Measurements from ENCODE around the gene RXFP4.
"Not testable (repeated sequence)": the region's sequence is repeated elsewhere in the genome, so short reads cannot be mapped to it uniquely, and the experiment has no call there.

Gene RXFP4

DNA sequence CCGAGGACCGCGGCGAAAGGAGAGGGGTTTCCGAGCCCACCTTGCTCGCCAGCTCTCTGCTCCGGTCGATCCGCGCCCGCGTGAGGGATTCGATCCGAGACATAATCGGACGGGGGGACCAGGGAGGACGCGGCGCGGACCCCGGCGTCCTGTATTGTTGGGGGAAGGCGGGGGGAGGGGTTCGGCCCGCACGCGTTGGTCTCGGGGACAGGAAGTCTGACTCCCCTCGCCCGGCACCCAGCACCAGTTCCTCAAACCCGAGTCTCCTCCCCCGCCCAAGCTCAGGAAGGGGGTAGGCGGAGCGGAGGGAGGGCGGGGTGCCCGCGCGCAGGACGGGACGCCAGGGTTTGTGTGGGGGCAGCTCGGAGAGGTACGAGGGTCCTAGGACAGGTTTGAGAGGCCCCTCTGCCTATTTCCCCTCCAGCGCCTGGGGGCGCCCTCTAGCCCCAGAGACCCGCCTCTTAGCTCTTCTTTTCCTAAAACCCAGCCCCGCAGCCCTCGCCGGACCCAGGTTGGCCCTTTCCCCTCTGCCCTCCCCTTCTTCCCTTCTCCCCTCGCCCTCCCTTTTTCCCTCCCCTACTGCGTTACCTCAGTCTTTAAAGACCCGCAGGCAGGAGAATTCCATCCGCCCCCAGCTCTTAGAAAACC lies 37.0 kb downstream of the RXFP4 start, which contains the start of gene ARHGEF2:
Gene ARHGEF2 (minus strand): TSS at position 223 of the 648 bp plus-strand sequence. CDS start 120 bp downstream, at position 103.
- DNase-seq (ENCODE audit: low read depth): peak; percentile 62

DNA sequence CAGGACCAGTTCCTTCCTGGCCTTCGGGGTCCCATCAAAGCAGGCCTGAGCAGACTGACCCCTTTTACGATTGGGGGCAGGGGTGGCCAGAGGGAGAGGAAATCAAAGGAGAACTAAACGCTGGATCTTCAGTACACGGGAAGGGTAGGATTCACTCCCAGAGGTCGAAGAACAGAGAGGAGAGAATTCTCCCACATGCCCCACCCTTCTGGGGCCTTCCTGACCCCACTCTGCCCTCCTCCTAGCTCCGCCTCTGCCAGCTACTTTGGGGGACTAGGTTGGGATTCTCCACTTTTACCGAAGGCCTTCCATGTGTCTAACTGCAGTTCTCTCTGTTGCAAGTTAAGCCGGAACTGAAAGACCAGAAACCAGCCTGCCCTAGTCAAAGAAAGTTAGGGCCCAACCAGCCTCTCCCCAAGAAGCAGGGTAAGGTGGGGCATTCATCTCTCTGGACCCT lies 37.6 kb downstream of the RXFP4 start:
- no peak for DNase-seq (ENCODE audit: low read depth)

DNA sequence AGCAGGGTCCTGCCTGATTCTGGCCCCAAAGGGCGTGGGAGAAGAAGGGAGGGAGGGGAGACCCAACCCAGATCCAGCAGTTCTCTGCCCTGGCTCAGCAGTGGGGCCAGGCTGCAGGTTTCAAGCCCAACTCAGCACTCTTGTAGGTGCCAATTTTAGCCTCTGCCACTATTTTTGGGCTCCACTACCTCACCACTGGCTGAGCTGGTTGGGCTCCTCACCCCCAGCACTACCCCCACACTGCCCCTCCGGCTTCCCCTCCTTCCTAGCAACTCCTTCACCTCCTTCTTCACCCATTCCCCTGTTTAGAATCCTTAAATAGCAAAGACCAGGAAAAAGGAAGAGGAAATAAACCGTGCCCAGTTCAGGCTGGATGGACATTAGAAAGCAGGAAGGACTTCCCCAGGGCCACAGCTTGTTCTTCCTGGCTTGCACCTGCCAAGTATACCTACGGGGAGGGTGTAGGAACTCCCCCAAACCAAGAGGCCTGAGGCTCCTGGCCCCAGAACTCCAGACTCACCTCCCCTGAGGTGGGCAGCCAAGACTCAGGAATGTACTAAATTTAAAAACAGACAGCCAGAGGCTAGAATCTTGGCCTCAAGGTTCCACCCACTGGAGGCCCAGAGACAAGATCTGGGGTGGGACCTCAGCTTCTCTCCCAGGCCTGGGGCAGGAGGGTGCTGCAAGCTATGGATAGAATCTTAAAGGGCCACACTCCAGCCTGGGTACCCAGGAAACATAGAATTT lies 38.3 kb downstream of the RXFP4 start:
- DNase-seq (ENCODE audit: low read depth): no peak

DNA sequence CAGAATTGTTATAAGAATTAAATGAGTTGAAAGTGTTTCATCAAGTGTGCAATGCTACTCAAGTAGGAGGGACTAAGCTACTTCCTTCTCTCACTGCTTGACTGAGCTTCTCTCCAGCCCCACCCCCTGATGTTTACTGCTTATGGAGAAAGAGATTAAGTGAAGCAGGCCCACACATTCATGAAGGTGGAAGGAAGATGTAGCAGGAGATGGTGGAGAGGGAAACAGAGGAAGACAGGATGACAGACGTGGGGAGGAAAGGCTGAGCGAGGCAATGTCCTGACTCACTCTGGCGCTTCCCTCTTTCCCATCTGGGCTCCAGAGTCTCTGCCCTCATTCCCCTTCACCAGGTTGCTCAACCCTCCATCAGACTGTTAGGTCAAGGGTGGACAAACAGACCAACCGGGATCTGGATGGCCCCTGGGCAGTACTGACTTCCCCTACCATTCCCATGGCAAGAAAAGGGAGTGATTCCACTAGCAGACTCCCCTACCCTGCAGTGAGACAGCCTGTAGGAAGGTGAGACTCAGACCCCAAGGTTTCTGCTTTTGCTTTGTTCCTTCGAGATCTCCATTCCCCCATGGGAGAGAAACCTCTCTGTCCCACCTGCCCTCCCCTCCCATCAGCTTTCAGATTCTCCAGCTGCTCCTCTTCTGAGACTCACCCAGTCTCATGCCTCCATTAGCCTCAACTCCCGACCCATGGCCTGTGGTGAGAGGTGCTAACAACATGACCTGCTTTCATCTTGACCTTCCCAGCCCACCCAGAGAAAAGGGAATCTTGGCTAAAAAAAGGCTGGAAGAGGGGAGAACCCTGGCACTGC lies 40.0 kb downstream of the RXFP4 start:
- no peak for DNase-seq (ENCODE audit: low read depth)

DNA sequence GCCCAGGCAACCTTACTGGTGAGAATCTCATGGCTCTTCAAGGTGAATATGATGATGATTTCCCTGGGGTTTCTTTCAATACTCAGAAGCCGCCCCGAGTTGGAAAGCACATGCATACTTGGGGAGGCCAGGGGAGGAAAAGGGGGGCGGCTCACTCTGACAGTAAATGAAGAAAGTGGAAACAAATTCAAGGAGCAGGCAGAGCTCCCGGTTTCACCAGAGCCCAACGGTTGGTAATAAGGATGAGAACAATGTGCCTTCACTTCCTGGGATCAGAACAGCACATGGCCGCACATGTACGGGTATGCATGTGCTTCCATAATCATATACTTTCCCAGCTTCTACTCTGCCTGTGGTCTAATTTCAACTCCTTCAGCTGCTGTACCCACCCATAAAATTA lies 40.7 kb downstream of the RXFP4 start:
- DNase-seq (ENCODE audit: low read depth): no peak

DNA sequence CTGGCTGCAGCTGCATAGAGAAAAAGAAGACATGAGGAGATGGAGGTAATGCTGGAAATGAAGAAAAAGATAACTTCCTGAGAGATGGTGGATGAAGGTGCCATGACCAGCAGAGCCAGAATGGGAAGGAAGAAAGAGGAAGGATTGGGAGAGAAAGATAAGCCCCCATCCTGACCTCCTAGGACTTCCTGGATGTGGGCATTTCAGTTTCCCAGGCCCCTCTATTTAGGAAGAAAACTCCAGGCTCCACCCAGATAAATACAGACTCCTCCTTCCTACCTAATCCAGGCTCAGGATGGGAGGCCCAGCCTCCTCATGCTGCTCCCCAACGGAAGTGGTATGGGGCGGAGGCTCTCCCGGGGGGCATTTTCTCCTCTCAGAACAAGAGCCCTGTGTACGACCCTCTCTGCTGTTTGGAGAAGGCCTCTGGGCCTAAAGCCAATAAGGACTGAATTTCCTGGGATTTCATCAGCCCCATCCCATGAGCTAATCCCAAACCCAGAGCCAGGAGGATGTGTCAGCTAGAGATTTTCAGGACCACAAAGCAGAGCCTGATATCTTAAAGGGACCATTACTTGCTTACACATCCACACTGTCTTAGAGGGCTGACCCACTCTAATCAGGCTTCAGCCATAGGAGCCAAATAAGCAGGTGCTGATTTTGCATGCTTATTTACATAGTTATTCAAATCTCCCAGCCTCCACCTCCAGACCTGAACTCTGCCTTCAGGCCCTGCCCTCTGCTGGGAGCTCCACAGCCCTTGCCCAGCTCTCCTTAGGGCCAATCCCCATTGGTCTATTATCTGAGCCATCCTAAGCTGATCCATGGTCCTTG lies 42.0 kb downstream of the RXFP4 start:
- DNase-seq (ENCODE audit: low read depth): no peak

DNA sequence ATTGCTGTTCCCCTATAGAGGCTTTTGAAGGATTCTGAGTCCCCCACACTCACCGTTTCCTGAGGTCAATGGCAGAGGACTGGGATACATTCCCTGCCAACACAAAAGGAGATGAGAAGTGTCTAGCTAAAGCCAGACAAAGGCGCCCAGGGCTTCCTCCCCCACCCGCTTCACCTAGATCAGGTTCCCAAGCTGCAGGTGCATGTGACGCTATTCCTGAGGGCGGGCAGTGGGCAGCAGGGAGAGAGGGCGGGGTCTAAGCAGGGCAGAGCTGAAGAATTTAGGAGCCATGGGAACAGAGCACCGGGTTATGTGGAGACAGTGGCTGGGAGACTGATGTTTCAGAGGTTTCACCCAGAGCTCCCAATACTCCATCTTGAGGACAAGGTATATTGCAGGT lies 42.9 kb downstream of the RXFP4 start:
- no peak for DNase-seq (ENCODE audit: low read depth)

DNA sequence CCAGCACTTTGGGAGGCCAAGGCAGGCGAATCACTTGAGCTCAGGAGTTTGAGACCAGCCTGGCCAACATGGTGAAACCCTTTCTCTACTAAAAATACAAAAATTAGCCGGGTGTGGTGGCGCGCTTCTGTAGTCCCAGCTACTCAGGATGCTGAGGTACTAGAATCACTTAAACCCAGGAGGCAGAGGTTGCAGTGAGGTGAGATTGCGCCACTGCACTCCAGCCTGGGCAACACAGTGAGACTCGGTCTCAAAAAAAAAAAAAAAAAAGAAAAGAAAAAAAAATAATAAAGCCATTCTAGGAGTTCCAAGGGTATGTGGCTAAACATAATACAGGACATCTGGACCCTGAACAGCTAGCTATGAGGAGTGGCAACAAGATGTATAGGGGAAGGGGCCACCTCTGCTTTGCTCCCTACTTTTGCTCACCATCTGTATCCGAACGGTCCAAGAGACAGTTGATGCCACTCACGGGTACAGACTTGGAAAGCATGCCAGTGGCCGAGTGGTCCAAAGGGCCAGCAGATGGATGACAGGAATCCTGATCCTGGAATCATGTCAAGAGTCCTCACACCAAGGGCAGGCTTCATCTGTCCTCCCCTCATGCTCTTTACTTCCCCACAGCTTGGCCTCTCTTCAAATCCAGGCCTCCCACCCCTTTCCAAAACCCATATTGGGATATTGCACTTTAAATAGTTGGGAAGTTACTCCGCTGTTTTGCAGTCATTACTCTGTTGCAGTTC lies 43.6 kb downstream of the RXFP4 start:
- not testable (repeated sequence) for DNase-seq (ENCODE audit: low read depth)

DNA sequence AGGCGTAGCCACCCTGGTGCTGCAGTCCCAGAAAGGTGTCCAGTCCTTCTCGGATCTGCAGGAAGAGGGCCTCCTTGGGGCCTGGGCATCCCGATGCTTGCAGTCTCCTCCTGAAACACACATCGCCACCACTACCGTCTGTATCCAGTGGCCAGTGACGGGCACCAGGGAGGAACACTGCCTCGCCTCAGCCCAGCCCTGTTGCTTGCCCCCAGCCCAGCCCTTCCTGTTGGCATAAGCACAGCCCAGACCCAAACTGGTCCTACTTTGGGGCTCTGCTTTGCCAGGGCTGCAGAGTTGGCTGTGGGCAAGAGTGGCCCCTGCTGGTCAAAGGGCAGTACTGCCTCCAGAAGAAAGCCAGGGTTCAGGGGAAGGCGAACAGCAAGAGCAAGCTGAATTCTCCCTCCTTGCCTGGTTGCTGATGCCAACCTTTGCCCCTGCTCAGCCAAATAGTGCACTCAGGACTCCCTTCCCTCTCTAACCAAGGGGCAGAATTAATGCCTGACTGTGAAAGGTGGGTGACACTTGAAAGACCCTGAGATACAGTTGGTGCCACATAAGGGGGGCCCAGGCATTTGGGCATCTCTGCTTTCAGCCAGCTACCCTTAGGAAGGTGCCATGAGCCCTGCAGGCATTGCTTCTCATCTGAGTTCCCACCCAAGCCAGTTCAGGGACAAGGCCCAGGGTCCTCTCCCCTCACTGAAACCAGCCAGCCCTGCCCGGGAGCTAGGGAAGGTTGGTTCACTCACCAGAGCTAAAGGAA lies 48.0 kb downstream of the RXFP4 start:
- peak; percentile 59 for DNase-seq (ENCODE audit: low read depth)

DNA sequence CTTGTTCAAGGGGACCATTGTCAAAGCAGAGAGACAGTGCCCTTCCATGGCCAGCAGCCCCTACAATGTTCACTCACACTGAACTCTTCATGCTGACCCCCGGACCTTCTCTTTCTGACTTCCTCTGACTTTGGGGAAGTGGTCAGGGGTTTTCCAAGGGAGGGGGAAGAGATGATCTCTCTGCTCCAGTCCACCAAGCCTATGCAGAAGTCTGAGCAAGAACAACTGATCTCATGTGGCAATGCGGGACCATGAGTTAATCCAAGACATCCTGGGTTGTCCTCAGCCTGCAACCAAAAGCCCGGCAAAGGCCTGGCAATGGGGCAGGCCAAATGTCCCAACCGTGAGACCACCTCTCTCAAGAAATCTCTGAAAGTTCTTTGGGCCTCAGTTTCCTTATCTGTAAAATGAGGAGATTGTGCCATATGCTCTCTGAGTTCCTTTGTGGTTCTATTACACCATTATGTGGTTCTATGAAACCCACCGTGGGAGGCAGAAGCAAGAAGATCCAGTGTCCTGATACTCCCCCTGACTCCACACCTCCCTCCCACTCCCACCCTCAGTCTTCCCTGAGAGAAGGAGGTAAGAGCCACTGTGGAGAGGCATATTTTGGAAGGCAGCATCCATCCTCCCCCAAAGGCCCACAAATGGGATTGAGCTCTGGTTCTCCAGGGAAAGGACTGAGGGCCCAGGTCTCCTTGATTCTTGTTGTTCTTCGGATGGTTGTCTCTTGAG lies 48.7 kb downstream of the RXFP4 start:
- DNase-seq (ENCODE audit: low read depth): no peak
